Measurements from ENCODE around the gene RPS5. TPM values are rescaled to one million over a fixed set of nuclear protein-coding genes. Genes with fewer than 3 reads are reported as not detected.
A peak's percentile ranks its signal among the peaks of the same experiment; 100 is the strongest.
"Not testable (repeated sequence)": the region's sequence is repeated elsewhere in the genome, so short reads cannot be mapped to it uniquely, and the experiment has no call there.

RPS5 gene
- total RNA-seq, 1 experiment from 2014 or later: 1,400 TPM

DNA sequence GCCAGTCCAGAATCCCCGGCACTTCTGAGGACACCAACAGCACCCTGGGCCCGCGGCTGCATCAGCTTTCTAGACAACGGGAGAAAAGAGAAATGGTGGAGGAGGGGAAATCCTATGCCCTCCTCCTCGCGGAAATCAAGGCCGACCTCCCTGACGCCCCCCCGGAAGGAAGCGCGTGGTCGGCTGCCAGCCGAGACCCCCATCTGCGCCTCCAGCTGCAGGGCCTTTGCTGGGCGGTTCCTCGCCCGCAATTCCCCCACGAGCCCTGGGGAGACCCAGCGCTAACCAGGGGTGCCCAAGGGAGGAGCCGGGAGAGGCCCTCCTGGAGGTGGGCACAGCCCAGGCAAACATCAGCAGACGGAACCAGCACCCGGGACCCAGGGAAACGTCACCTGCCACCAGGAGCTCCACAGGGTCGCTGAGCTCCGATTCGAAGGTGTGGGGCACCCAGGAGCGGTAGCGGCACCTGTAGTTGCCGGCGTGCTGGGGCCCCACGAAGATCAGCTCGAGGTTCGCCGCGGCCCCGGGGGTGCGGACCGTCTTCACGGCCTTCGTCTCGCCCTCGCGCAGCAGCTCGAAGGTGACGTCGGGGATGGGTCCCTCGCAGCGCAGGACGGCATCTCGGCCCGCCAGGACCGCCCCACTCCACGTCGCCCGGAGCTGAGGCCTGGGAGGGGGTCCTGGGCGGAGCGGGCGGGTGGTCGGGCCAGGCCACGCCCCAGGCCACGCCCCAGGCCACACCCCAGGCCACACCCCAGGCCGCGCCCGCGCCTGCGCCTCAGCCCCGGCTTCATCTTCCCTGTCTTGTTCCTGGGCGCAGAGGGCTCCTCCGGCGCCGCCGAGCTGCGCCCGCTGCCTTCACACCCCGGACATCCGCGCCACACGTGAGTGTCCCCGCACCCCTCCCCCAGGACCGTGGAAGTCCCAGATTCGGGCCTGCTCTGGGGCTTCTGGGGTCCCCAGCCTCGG is 39.8 kb upstream of the RPS5 start:
- Histone ChIP-seq H3K18ac (ENCODE audit: insufficient read length, low read depth, low read length) (no peak overlapping the region), H3K4me2 (ENCODE audit: insufficient read depth, insufficient read length, low read length) (peak overlapping the region; percentile 54), H4K5ac (ENCODE audit: insufficient read length, low read depth, low read length) (no peak overlapping the region), H3K9me3 (ENCODE audit: control insufficient read depth, low read depth, low read length) (no peaks in the 10 kb centered on the region), H3K27ac (ENCODE audit: insufficient read length, low read depth, low read length) (no peak overlapping the region), H3T11ph (ENCODE audit: low read length) (no peak overlapping the region), H4K91ac (ENCODE audit: insufficient read length, low read depth, low read length) (no peak overlapping the region), H3K4me1 (ENCODE audit: insufficient read depth, low read length) (no peaks in the 10 kb centered on the region), H4K8ac (replicated peaks; ENCODE audit: insufficient read length, low read depth, low read length) (no peak overlapping the region), H3K14ac (ENCODE audit: insufficient read depth, low read length) (no peak overlapping the region), H2AFZ (ENCODE audit: low read length) (no peak overlapping the region), H2BK20ac (ENCODE audit: low read depth, low read length, poor library complexity, severe bottlenecking) (no peak overlapping the region), H2BK15ac (ENCODE audit: low read depth, low read length) (no peak overlapping the region), H3K4ac (ENCODE audit: low read depth, low read length) (no peak overlapping the region), H3K23me2 (ENCODE audit: insufficient read length, low read depth, low read length, poor library complexity, severe bottlenecking) (peaks cover 6% of the 10 kb centered on the region), H3K9ac (ENCODE audit: extremely low read depth, insufficient read length, low read length) (peak overlapping the region; percentile 46), H3K23ac (ENCODE audit: insufficient read length, low read depth, low read length) (no peak overlapping the region), H3K79me2 (ENCODE audit: insufficient read depth, low read length) (no peaks in the 10 kb centered on the region), H2AK5ac (ENCODE audit: insufficient read length, low read length) (no peak overlapping the region), H3K27me3 (ENCODE audit: insufficient read depth, low read length) (no peaks in the 10 kb centered on the region), H3K79me1 (ENCODE audit: insufficient read depth, low read depth, low read length, poor library complexity, severe bottlenecking) (no peaks in the 10 kb centered on the region), H4K20me1 (ENCODE audit: control insufficient read depth, insufficient read depth, insufficient read length) (no peaks in the 10 kb centered on the region), H2BK12ac (ENCODE audit: insufficient read length, low read depth, low read length) (no peak overlapping the region), H2BK120ac (ENCODE audit: low read depth, low read length, poor library complexity, severe bottlenecking) (no peak overlapping the region), H3K56ac (ENCODE audit: insufficient read length, low read depth, low read length) (no peak overlapping the region), H2BK5ac (ENCODE audit: insufficient read length, low read length) (no peak overlapping the region)
- Mint-ChIP-seq H3K4me1 (peaks cover 0 to 6% of the 10 kb centered on the region in 2 experiments; a peak in 2 of 4 replicates), H3K9me3 (no peaks in the 10 kb centered on the region), H3K27me3 (ENCODE audit: low read depth) (peaks cover 8% of the 10 kb centered on the region), H3K27ac (peak overlapping the region in 2 of 3 experiments; percentile 77 to 87; a peak in 2 of 7 replicates), H3K36me3 (ENCODE audit: insufficient read depth in 1 of 3, low read depth in 3 of 3) (peaks cover 0 to 4% (median 2%) of the 10 kb centered on the region in 3 experiments; a peak in 4 of 7 replicates), H3K4me3 (peak overlapping the region; percentile 89 to 97)
- WGBS (ENCODE audit: extremely low coverage, insufficient read length, low lambda C conversion rate): no CpG with 5 or more reads among the region's 82 CpGs
- DNase-seq: peak; percentile 82
- TF ChIP-seq, protein P1, sequence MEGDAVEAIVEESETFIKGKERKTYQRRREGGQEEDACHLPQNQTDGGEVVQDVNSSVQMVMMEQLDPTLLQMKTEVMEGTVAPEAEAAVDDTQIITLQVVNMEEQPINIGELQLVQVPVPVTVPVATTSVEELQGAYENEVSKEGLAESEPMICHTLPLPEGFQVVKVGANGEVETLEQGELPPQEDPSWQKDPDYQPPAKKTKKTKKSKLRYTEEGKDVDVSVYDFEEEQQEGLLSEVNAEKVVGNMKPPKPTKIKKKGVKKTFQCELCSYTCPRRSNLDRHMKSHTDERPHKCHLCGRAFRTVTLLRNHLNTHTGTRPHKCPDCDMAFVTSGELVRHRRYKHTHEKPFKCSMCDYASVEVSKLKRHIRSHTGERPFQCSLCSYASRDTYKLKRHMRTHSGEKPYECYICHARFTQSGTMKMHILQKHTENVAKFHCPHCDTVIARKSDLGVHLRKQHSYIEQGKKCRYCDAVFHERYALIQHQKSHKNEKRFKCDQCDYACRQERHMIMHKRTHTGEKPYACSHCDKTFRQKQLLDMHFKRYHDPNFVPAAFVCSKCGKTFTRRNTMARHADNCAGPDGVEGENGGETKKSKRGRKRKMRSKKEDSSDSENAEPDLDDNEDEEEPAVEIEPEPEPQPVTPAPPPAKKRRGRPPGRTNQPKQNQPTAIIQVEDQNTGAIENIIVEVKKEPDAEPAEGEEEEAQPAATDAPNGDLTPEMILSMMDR (conservative IDR thresholded peaks at IDR 0.05): no peak

DNA sequence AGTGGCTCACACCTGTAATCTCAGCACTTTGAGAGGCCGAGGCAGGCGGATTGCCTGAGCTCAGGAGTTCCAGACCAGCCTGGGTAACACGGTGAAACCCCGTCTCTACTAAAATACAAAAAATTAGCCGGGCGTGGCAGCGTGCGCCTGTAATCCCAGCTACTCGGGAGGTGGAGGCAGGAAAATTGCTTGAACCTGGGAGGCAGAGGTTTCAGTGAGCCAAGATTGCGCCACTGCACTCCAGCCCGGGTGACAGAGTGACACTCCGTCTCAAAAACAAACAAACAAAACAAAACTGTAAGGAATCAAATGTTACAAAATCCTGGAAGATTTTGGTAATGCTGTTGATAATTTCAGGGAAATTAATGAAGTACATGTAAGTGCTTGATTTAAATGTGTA is 39.0 kb upstream of the RPS5 start:
- H3K36me3 Mint-ChIP-seq (ENCODE audit: insufficient read depth in 1 of 3, low read depth in 3 of 3); H4K91ac ChIP-seq (ENCODE audit: insufficient read length, low read depth, low read length); H3K9me3 ChIP-seq (ENCODE audit: control insufficient read depth, low read depth, low read length); H4K20me1 ChIP-seq (ENCODE audit: control insufficient read depth, insufficient read depth, insufficient read length); H3K79me2 ChIP-seq (ENCODE audit: insufficient read depth, low read length); H2BK15ac ChIP-seq (ENCODE audit: low read depth, low read length); H3K27ac Mint-ChIP-seq; H3K27me3 ChIP-seq (ENCODE audit: insufficient read depth, low read length); H3T11ph ChIP-seq (ENCODE audit: low read length); H2BK12ac ChIP-seq (ENCODE audit: insufficient read length, low read depth, low read length); DNase-seq; H3K27me3 Mint-ChIP-seq (ENCODE audit: low read depth); H2BK20ac ChIP-seq (ENCODE audit: low read depth, low read length, poor library complexity, severe bottlenecking); H3K79me1 ChIP-seq (ENCODE audit: insufficient read depth, low read depth, low read length, poor library complexity, severe bottlenecking); H2BK5ac ChIP-seq (ENCODE audit: insufficient read length, low read length); H3K4me1 Mint-ChIP-seq; H2AK5ac ChIP-seq (ENCODE audit: insufficient read length, low read length); H4K5ac ChIP-seq (ENCODE audit: insufficient read length, low read depth, low read length); H3K27ac ChIP-seq (ENCODE audit: insufficient read length, low read depth, low read length); H2BK120ac ChIP-seq (ENCODE audit: low read depth, low read length, poor library complexity, severe bottlenecking); H2AFZ ChIP-seq (ENCODE audit: low read length); H3K4ac ChIP-seq (ENCODE audit: low read depth, low read length); H3K18ac ChIP-seq (ENCODE audit: insufficient read length, low read depth, low read length); H3K23ac ChIP-seq (ENCODE audit: insufficient read length, low read depth, low read length); H3K9me3 Mint-ChIP-seq; H4K8ac ChIP-seq (replicated peaks; ENCODE audit: insufficient read length, low read depth, low read length); H3K4me1 ChIP-seq (ENCODE audit: insufficient read depth, low read length); H3K56ac ChIP-seq (ENCODE audit: insufficient read length, low read depth, low read length); H3K23me2 ChIP-seq (ENCODE audit: insufficient read length, low read depth, low read length, poor library complexity, severe bottlenecking); H3K14ac ChIP-seq (ENCODE audit: insufficient read depth, low read length): not testable (repeated sequence)
- no CpG with 5 or more reads among the region's 12 CpGs for WGBS (ENCODE audit: extremely low coverage, insufficient read length, low lambda C conversion rate)
- Histone ChIP-seq H3K4me2 (ENCODE audit: insufficient read depth, insufficient read length, low read length) (peak overlapping the region; percentile 54), H3K9ac (ENCODE audit: extremely low read depth, insufficient read length, low read length) (peak overlapping the region; percentile 46)
- H3K4me3 Mint-ChIP-seq: peak overlapping the region; percentile 89 to 97

Measured in H9 (cell line).